K562 (cell line): ENCODE measurements around the gene TMTC2.

Experiments used
- CBX2 ChIP-seq: fragments of 200-600 bp; sonication (generic); IDR thresholded peaks from one replicate; pipeline ENCODE4 v1.6.1; 2012; ENCODE audit warnings: mild to moderate bottlenecking, low read length, inconsistent platforms; ENCODE audit not compliant: insufficient read depth, poor library complexity, severe bottlenecking
- CEBPB ChIP-seq: fragments of 450-650 bp; IDR thresholded peaks from 2 replicates; pipeline ENCODE4 v1.6.1; 2016; ENCODE audit warnings: missing genetic modification characterization, missing compliant biosample characterization
- EHMT2 ChIP-seq: fragments of 450-650 bp; IDR thresholded peaks from 2 replicates; pipeline ENCODE4 v1.6.1; 2018; ENCODE audit warnings: antibody characterized with exemption
- FOXJ3 ChIP-seq: sonication (generic); formaldehyde crosslinking; IDR thresholded peaks from 2 replicates; pipeline ENCODE4 v1.4.0; 2020; ENCODE audit warnings: mild to moderate bottlenecking, missing genetic modification reagents
- HEY1 ChIP-seq: fragments of 250-450 bp; sonication (Bioruptor Pico); IDR thresholded peaks from 2 replicates; pipeline ENCODE4 v1.5.0; 2020; ENCODE audit warnings: mild to moderate bottlenecking, moderate library complexity, borderline replicate concordance
- LARP7 ChIP-seq: fragments of 450-650 bp; IDR thresholded peaks from 2 replicates; pipeline ENCODE4 v1.6.1; 2016
- MED1 ChIP-seq: sonication (generic); formaldehyde crosslinking; IDR thresholded peaks from 2 replicates; pipeline ENCODE4 v1.8.1; 2023; ENCODE audit warnings: missing genetic modification reagents, borderline replicate concordance
- NEUROD1 ChIP-seq: fragments of 150-350 bp; IDR thresholded peaks from 2 replicates; pipeline ENCODE4 v1.6.1; 2014; ENCODE audit warnings: borderline replicate concordance, low read length, low read depth; ENCODE audit not compliant: partially characterized antibody
- NKRF ChIP-seq: fragments of 450-650 bp; IDR thresholded peaks from 2 replicates; pipeline ENCODE4 v1.6.1; 2016; ENCODE audit warnings: borderline replicate concordance
- PKNOX1 ChIP-seq: fragments of 450-650 bp; IDR thresholded peaks from 2 replicates; pipeline ENCODE4 v1.6.1; 2016
- REST ChIP-seq, 2 experiments: fragments of 450-650 bp; formaldehyde crosslinking in 1 of 2; IDR thresholded peaks; 2 replicates each; pipeline versions ENCODE4 v1.4.0 to v1.6.1; 2014 to 2020; ENCODE audit warnings: mild to moderate bottlenecking in 2 of 2, borderline replicate concordance in 1 of 2, low read depth in 1 of 2
- ZNF41 ChIP-seq: fragments of 250-450 bp; sonication (Bioruptor Pico); conservative IDR thresholded peaks from 2 replicates; pipeline ENCODE4 v1.4.0; 2020; ENCODE audit warnings: mild to moderate bottlenecking
- TF ChIP-seq, protein P1 (sequence below): fragments of 250-450 bp; sonication (Bioruptor Pico); IDR thresholded peaks from 2 replicates; pipeline ENCODE4 v1.4.0; 2020; ENCODE audit warnings: mild to moderate bottlenecking, moderate library complexity
- TF ChIP-seq, protein P2 (sequence below), 3 experiments: IDR thresholded peaks in 2 of 3; conservative IDR thresholded peaks in 1 of 3; 2 replicates each; pipeline ENCODE4 v1.5.1; 2011 to 2012; ENCODE audit warnings: low read length in 3 of 3, mild to moderate bottlenecking in 3 of 3, control low read depth in 2 of 3, improper control_type of control experiment in 1 of 3, inconsistent platforms in 1 of 3, low read depth in 1 of 3, mixed read lengths in 1 of 3, moderate library complexity in 1 of 3; ENCODE audit not compliant: insufficient read depth in 2 of 3

GRCh38 chr12:82745063-82745674 lies 58.5 kb downstream of the TMTC2 start:
- TF ChIP-seq ZNF41 (CRISPR knock-in tag), result no peak
- no peak for TF ChIP-seq FOXJ3 (CRISPR knock-in tag)
- TF ChIP-seq CEBPB (tag), result no peak
- TF ChIP-seq, protein P1, sequence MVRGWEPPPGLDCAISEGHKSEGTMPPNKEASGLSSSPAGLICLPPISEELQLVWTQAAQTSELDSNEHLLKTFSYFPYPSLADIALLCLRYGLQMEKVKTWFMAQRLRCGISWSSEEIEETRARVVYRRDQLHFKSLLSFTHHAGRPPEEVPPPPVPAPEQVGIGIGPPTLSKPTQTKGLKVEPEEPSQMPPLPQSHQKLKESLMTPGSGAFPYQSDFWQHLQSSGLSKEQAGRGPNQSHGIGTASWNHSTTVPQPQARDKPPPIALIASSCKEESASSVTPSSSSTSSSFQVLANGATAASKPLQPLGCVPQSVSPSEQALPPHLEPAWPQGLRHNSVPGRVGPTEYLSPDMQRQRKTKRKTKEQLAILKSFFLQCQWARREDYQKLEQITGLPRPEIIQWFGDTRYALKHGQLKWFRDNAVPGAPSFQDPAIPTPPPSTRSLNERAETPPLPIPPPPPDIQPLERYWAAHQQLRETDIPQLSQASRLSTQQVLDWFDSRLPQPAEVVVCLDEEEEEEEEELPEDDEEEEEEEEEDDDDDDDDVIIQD (CRISPR knock-in tag), result no peak
- no peak for TF ChIP-seq NEUROD1
- no peak for TF ChIP-seq EHMT2
- TF ChIP-seq NKRF, result no peak
- TF ChIP-seq MED1, result no peak
- no peak for TF ChIP-seq REST (IDR thresholded peaks at IDR 0.05; ENCODE audit: borderline replicate concordance)
- TF ChIP-seq REST (CRISPR knock-in tag; IDR thresholded peaks at IDR 0.05; ENCODE audit: low read depth), result no peak
- no peak for TF ChIP-seq LARP7
- no peak for TF ChIP-seq PKNOX1
- no peak for TF ChIP-seq CBX2
- TF ChIP-seq HEY1, result no peak
- TF ChIP-seq, protein P2, sequence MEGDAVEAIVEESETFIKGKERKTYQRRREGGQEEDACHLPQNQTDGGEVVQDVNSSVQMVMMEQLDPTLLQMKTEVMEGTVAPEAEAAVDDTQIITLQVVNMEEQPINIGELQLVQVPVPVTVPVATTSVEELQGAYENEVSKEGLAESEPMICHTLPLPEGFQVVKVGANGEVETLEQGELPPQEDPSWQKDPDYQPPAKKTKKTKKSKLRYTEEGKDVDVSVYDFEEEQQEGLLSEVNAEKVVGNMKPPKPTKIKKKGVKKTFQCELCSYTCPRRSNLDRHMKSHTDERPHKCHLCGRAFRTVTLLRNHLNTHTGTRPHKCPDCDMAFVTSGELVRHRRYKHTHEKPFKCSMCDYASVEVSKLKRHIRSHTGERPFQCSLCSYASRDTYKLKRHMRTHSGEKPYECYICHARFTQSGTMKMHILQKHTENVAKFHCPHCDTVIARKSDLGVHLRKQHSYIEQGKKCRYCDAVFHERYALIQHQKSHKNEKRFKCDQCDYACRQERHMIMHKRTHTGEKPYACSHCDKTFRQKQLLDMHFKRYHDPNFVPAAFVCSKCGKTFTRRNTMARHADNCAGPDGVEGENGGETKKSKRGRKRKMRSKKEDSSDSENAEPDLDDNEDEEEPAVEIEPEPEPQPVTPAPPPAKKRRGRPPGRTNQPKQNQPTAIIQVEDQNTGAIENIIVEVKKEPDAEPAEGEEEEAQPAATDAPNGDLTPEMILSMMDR (IDR thresholded peaks at IDR 0.05 in 2 of 3, conservative IDR thresholded peaks at IDR 0.05 in 1 of 3; ENCODE audit: insufficient read depth in 2 of 3, low read depth in 1 of 3, low read length in 3 of 3), result no peak
